ENCODE measurements around the gene ELMO1.

GRCh38 chr7:36961693-36962092 is 487.0 kb downstream of the ELMO1 start:
- TF ChIP-seq, protein P1, sequence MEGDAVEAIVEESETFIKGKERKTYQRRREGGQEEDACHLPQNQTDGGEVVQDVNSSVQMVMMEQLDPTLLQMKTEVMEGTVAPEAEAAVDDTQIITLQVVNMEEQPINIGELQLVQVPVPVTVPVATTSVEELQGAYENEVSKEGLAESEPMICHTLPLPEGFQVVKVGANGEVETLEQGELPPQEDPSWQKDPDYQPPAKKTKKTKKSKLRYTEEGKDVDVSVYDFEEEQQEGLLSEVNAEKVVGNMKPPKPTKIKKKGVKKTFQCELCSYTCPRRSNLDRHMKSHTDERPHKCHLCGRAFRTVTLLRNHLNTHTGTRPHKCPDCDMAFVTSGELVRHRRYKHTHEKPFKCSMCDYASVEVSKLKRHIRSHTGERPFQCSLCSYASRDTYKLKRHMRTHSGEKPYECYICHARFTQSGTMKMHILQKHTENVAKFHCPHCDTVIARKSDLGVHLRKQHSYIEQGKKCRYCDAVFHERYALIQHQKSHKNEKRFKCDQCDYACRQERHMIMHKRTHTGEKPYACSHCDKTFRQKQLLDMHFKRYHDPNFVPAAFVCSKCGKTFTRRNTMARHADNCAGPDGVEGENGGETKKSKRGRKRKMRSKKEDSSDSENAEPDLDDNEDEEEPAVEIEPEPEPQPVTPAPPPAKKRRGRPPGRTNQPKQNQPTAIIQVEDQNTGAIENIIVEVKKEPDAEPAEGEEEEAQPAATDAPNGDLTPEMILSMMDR (IDR thresholded peaks at IDR 0.05; ENCODE audit: low read depth, low read length, missing input control), result no peak
- TF ChIP-seq FOXA1 (IDR thresholded peaks at IDR 0.05) (no peak), EGR1 (IDR thresholded peaks at IDR 0.05; ENCODE audit: low read depth in 2 of 2) (no peak), GABPA (IDR thresholded peaks at IDR 0.05 in 1 of 2, conservative IDR thresholded peaks at IDR 0.05 in 1 of 2) (no peak), ZBTB33 (IDR thresholded peaks at IDR 0.05) (no peak), RAD21 (IDR thresholded peaks at IDR 0.05) (no peak)
- TF ChIP-seq, protein P2, sequence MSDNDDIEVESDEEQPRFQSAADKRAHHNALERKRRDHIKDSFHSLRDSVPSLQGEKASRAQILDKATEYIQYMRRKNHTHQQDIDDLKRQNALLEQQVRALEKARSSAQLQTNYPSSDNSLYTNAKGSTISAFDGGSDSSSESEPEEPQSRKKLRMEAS (IDR thresholded peaks at IDR 0.05), result no peak
- TF ChIP-seq, protein P3, sequence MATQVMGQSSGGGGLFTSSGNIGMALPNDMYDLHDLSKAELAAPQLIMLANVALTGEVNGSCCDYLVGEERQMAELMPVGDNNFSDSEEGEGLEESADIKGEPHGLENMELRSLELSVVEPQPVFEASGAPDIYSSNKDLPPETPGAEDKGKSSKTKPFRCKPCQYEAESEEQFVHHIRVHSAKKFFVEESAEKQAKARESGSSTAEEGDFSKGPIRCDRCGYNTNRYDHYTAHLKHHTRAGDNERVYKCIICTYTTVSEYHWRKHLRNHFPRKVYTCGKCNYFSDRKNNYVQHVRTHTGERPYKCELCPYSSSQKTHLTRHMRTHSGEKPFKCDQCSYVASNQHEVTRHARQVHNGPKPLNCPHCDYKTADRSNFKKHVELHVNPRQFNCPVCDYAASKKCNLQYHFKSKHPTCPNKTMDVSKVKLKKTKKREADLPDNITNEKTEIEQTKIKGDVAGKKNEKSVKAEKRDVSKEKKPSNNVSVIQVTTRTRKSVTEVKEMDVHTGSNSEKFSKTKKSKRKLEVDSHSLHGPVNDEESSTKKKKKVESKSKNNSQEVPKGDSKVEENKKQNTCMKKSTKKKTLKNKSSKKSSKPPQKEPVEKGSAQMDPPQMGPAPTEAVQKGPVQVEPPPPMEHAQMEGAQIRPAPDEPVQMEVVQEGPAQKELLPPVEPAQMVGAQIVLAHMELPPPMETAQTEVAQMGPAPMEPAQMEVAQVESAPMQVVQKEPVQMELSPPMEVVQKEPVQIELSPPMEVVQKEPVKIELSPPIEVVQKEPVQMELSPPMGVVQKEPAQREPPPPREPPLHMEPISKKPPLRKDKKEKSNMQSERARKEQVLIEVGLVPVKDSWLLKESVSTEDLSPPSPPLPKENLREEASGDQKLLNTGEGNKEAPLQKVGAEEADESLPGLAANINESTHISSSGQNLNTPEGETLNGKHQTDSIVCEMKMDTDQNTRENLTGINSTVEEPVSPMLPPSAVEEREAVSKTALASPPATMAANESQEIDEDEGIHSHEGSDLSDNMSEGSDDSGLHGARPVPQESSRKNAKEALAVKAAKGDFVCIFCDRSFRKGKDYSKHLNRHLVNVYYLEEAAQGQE (IDR thresholded peaks at IDR 0.05), result no peak

Data from liver (tissue), 3 donors.